Measurements from ENCODE around the gene CDK5. TPM values are rescaled to one million over a fixed set of nuclear protein-coding genes. Genes with fewer than 3 reads are reported as not detected.
A peak's percentile ranks its signal among the peaks of the same experiment; 100 is the strongest.

CDK5 gene
- total and polyA plus RNA-seq, 9 of the 15 experiments (the other 6 are each of a cell fraction or from before 2014, with no cell fraction given), result 3.2 to 38.0 (median 27.5) TPM

GRCh38 chr7:151091431-151091830 is 33.7 kb upstream of the CDK5 start (continued):
- TF ChIP-seq TFE3 (CRISPR knock-in tag; IDR thresholded peaks at IDR 0.05), result no peak
- no peak for TF ChIP-seq MED1 (CRISPR knock-in tag; IDR thresholded peaks at IDR 0.05; ENCODE audit: borderline replicate concordance)
- TF ChIP-seq ELF2 (CRISPR knock-in tag; IDR thresholded peaks at IDR 0.05), result no peak
- no peak for TF ChIP-seq HMGN3 (IDR thresholded peaks at IDR 0.05; ENCODE audit: borderline replicate concordance, extremely low read depth, insufficient read length, low read depth, low read length)
- TF ChIP-seq ZEB2 (IDR thresholded peaks at IDR 0.05), result no peak
- no peak for TF ChIP-seq ZNF224 (CRISPR knock-in tag; IDR thresholded peaks at IDR 0.05)
- no peak for TF ChIP-seq TAF1 (IDR thresholded peaks at IDR 0.05; ENCODE audit: control insufficient read depth, extremely low read depth, insufficient read depth, low read length, severe bottlenecking)
- TF ChIP-seq ARID1B (IDR thresholded peaks at IDR 0.05), result no peak
- no peak for TF ChIP-seq PBX2 (CRISPR knock-in tag; IDR thresholded peaks at IDR 0.05; ENCODE audit: low read depth)
- no peak for TF ChIP-seq PBX2 (tag; conservative IDR thresholded peaks at IDR 0.05; ENCODE audit: low read depth)
- no peak for TF ChIP-seq ZNF518B (CRISPR knock-in tag; IDR thresholded peaks at IDR 0.05)
- TF ChIP-seq TCF7 (IDR thresholded peaks at IDR 0.05; ENCODE audit: borderline replicate concordance), result no peak
- TF ChIP-seq NEUROD1 (IDR thresholded peaks at IDR 0.05; ENCODE audit: borderline replicate concordance, low read depth, low read length, partially characterized antibody), result no peak
- peak; percentile 48; the same call in 1 of the 2 replicates for TF ChIP-seq GABPA (tag; conservative IDR thresholded peaks at IDR 0.05; ENCODE audit: low read depth)
- TF ChIP-seq ZNF77 (CRISPR knock-in tag; IDR thresholded peaks at IDR 0.05), result no peak
- no peak for TF ChIP-seq NFIX (CRISPR knock-in tag; IDR thresholded peaks at IDR 0.05; ENCODE audit: low read depth)
- peak; percentile 89 for TF ChIP-seq NR2C2 (CRISPR knock-in tag; IDR thresholded peaks at IDR 0.05)
- TF ChIP-seq NR2C2 (tag; IDR thresholded peaks at IDR 0.05), result peak; percentile 94
- no peak for TF ChIP-seq PHB (CRISPR knock-in tag; IDR thresholded peaks at IDR 0.05)
- no peak for TF ChIP-seq TAF7 (tag; IDR thresholded peaks at IDR 0.05)
- TF ChIP-seq CBFA2T3 (IDR thresholded peaks at IDR 0.05), result peak; percentile 28; the same call in 1 of the 2 replicates
- no peak for TF ChIP-seq ESRRB (CRISPR knock-in tag; IDR thresholded peaks at IDR 0.05; ENCODE audit: borderline replicate concordance)
- no peak for TF ChIP-seq MYBL2 (IDR thresholded peaks at IDR 0.05; ENCODE audit: low read depth)
- no peak for TF ChIP-seq MYBL2 (CRISPR knock-in tag; IDR thresholded peaks at IDR 0.05; ENCODE audit: borderline replicate concordance)

Measured in K562 (cell line).